Measurements from ENCODE around the gene CST8.

Gene CST8

GRCh38 chr20:23536328-23536974 is 45.5 kb downstream of the CST8 start:
- H3K36me3 Mint-ChIP-seq (ENCODE audit: low read depth), result no peaks in the 10 kb centered on the region
- H3K9me3 Mint-ChIP-seq, result no peaks in the 10 kb centered on the region
- H3K27ac Mint-ChIP-seq, result no peak overlapping the region
- no peak for TF ChIP-seq CTCF (IDR thresholded peaks at IDR 0.05)
- peaks cover 2% of the 10 kb centered on the region for H3K4me1 Mint-ChIP-seq
- no peak for DNase-seq
- H3K27me3 Mint-ChIP-seq (ENCODE audit: low read depth, poor library complexity), result peaks cover 6% of the 10 kb centered on the region
- no peak overlapping the region for H3K4me3 Mint-ChIP-seq

- Mint-ChIP-seq H3K9me3 (no peaks in the 10 kb centered on the region), H3K27ac (no peak overlapping the region), H3K4me1 (peaks cover 8% of the 10 kb centered on the region), H3K27me3 (ENCODE audit: low read depth, poor library complexity) (peaks cover 6% of the 10 kb centered on the region), H3K36me3 (ENCODE audit: low read depth) (no peaks in the 10 kb centered on the region), H3K4me3 (no peak overlapping the region)
- DNase-seq, result no peak
- TF ChIP-seq CTCF (IDR thresholded peaks at IDR 0.05), result no peak
Observed at GRCh38 chr20:23537030-23537429, 46.1 kb downstream of the CST8 start.

- no peaks in the 10 kb centered on the region for H3K9me3 Mint-ChIP-seq
- peaks cover 6% of the 10 kb centered on the region for H3K27me3 Mint-ChIP-seq (ENCODE audit: low read depth, poor library complexity)
- H3K4me1 Mint-ChIP-seq, result peaks cover 11% of the 10 kb centered on the region
- no peak for DNase-seq
- H3K36me3 Mint-ChIP-seq (ENCODE audit: low read depth), result no peaks in the 10 kb centered on the region
- no peak overlapping the region for H3K4me3 Mint-ChIP-seq
- H3K27ac Mint-ChIP-seq, result no peak overlapping the region
- no peak for TF ChIP-seq CTCF (IDR thresholded peaks at IDR 0.05)
Observed at GRCh38 chr20:23540624-23541023, 49.7 kb downstream of the CST8 start.

GRCh38 chr20:23541330-23541729 is 50.4 kb downstream of the CST8 start:
- H3K4me1 Mint-ChIP-seq, result peaks cover 11% of the 10 kb centered on the region
- no peak for TF ChIP-seq CTCF (IDR thresholded peaks at IDR 0.05)
- no peaks in the 10 kb centered on the region for H3K9me3 Mint-ChIP-seq
- H3K27ac Mint-ChIP-seq, result no peak overlapping the region
- H3K4me3 Mint-ChIP-seq, result no peak overlapping the region
- H3K27me3 Mint-ChIP-seq (ENCODE audit: low read depth, poor library complexity), result peaks cover 6% of the 10 kb centered on the region
- H3K36me3 Mint-ChIP-seq (ENCODE audit: low read depth), result no peaks in the 10 kb centered on the region
- DNase-seq, result no peak

GRCh38 chr20:23541776-23542175 is 50.9 kb downstream of the CST8 start:
- no peak for DNase-seq
- H3K27me3 Mint-ChIP-seq (ENCODE audit: low read depth, poor library complexity), result peaks cover 6% of the 10 kb centered on the region
- TF ChIP-seq CTCF (IDR thresholded peaks at IDR 0.05), result no peak
- H3K4me1 Mint-ChIP-seq, result peaks cover 11% of the 10 kb centered on the region
- no peak overlapping the region for H3K27ac Mint-ChIP-seq
- H3K36me3 Mint-ChIP-seq (ENCODE audit: low read depth), result no peaks in the 10 kb centered on the region
- H3K9me3 Mint-ChIP-seq, result no peaks in the 10 kb centered on the region
- H3K4me3 Mint-ChIP-seq, result no peak overlapping the region

- no peak for DNase-seq
- Mint-ChIP-seq H3K9me3 (no peaks in the 10 kb centered on the region), H3K36me3 (ENCODE audit: low read depth) (no peaks in the 10 kb centered on the region), H3K27me3 (ENCODE audit: low read depth, poor library complexity) (peaks cover 6% of the 10 kb centered on the region), H3K27ac (no peak overlapping the region), H3K4me1 (peaks cover 11% of the 10 kb centered on the region), H3K4me3 (no peak overlapping the region)
- TF ChIP-seq CTCF (IDR thresholded peaks at IDR 0.05), result no peak
Observed at GRCh38 chr20:23542801-23543200, 51.9 kb downstream of the CST8 start.
